ENCODE results near the gene ATOX1.
"Not testable (repeated sequence)": the region's sequence is repeated elsewhere in the genome, so short reads cannot be mapped to it uniquely, and the experiment has no call there.

ATOX1 gene

GRCh38 chr5:151724360-151724759 is 34.1 kb downstream of the ATOX1 start:
- no peak for DNase-seq

- no peak for DNase-seq
Measured at GRCh38 chr5:151722546-151722945, 35.9 kb downstream of the ATOX1 start.

- no peak for DNase-seq
Measured at GRCh38 chr5:151721812-151722391, 36.5 kb downstream of the ATOX1 start.

- no peak for DNase-seq
Measured at GRCh38 chr5:151721087-151721646, 37.3 kb downstream of the ATOX1 start.

GRCh38 chr5:151720215-151720614 is 38.2 kb downstream of the ATOX1 start:
- no peak for DNase-seq

GRCh38 chr5:151719228-151720000 is 39.0 kb downstream of the ATOX1 start:
- DNase-seq = no peak

- DNase-seq = no peak
Measured at GRCh38 chr5:151718646-151719045, 39.8 kb downstream of the ATOX1 start.

GRCh38 chr5:151718153-151718552 is 40.3 kb downstream of the ATOX1 start:
- no peak for DNase-seq

GRCh38 chr5:151717416-151717815 is 41.0 kb downstream of the ATOX1 start:
- no peak for DNase-seq

GRCh38 chr5:151709109-151709735 is 49.2 kb downstream of the ATOX1 start:
- no peak for DNase-seq

GRCh38 chr5:151708126-151708525 is 50.3 kb downstream of the ATOX1 start:
- no peak for DNase-seq

- DNase-seq = no peak
Measured at GRCh38 chr5:151707567-151707966, 50.9 kb downstream of the ATOX1 start.

- DNase-seq = no peak
Measured at GRCh38 chr5:151706906-151707305, 51.5 kb downstream of the ATOX1 start.

- no peak for DNase-seq
Measured at GRCh38 chr5:151703780-151704179, 54.7 kb downstream of the ATOX1 start.

- DNase-seq = peak; percentile 28
Measured at GRCh38 chr5:151703227-151703626, 55.2 kb downstream of the ATOX1 start.

GRCh38 chr5:151700820-151701219 is 57.6 kb downstream of the ATOX1 start:
- DNase-seq = peak; percentile 34

GRCh38 chr5:151700296-151700695 is 58.1 kb downstream of the ATOX1 start:
- no peak for DNase-seq

- DNase-seq = no peak
Measured at GRCh38 chr5:151699071-151699901, 59.1 kb downstream of the ATOX1 start.

GRCh38 chr5:151698081-151698480 is 60.4 kb downstream of the ATOX1 start:
- DNase-seq = not testable (repeated sequence)

GRCh38 chr5:151697452-151697851 is 61.0 kb downstream of the ATOX1 start:
- no peak for DNase-seq

- no peak for DNase-seq
Measured at GRCh38 chr5:151696470-151697061, 61.9 kb downstream of the ATOX1 start.

GRCh38 chr5:151695464-151695863 is 63.0 kb downstream of the ATOX1 start:
- DNase-seq = no peak

Measured in NCI-H526 treated with DMSO at 0.1 percent for 48 hours (cell line).